GM12878 (cell line): ENCODE measurements around the gene MYO16. TPM values are rescaled to one million over a fixed set of nuclear protein-coding genes. Genes with fewer than 3 reads are reported as not detected.
A peak's percentile ranks its signal among the peaks of the same experiment; 100 is the strongest.

Source experiments
- ATAC-seq: fragments of 200-7000 bp; cut with Tn5 transposase; 3 replicates; pipeline ENCODE4 v1.9.1; 2020; ENCODE audit warnings: mild to moderate bottlenecking, moderate library complexity
- BruUV-seq: library from RNA; stranded (reverse); fragments of 400-500 nt; replicated peaks from 2 replicates; lab custom pipeline; 2021; lab: Mats Ljungman, UMichigan
- CTCF ChIA-PET: fragments of 300-600 bp; sonication (Branson Sonifier 250); formaldehyde crosslinking; extraction: SDS; loops from one replicate; lab custom pipeline; 2021; ENCODE audit warnings: inconsistent platforms; lab: Yijun Ruan, JAX
- POLR2A ChIA-PET: fragments of 350-600 bp; formaldehyde crosslinking; extraction: SDS; loops from one replicate; lab custom pipeline; 2021; ENCODE audit warnings: inconsistent platforms; lab: Charles Lee
- RAD21 ChIA-PET: fragments of 300-600 bp; sonication (Branson Sonifier 250); formaldehyde crosslinking; loops from one replicate; lab custom pipeline; 2023; ENCODE audit warnings: antibody characterized with exemption; ENCODE audit not compliant: unreplicated experiment; lab: Charles Lee
- SMC1A ChIA-PET: fragments of 300-600 bp; sonication (Branson Sonifier 250); formaldehyde crosslinking; loops from one replicate; lab custom pipeline; 2023; ENCODE audit not compliant: unreplicated experiment, uncharacterized antibody; lab: Charles Lee
- DNase-seq: peaks from one replicate; pipeline ENCODE4 v3.0.0-alpha.2; 2011; ENCODE audit warnings: low read depth, low spot score
- FAIRE-seq: peaks from 3 replicates; lab custom pipeline; 2011; peaks lifted over from hg19 to GRCh38; lab: Jason Lieb, UNC
- H2AFZ ChIP-seq: 2 replicates; pipeline ENCODE4 v1.6.0; 2011; ENCODE audit warnings: low read depth, low read length, control low read depth; ENCODE audit not compliant: control insufficient read depth
- H3K27ac ChIP-seq: 2 replicates; pipeline ENCODE4 v1.5.1; 2011; ENCODE audit warnings: control low read depth; ENCODE audit not compliant: control insufficient read depth, insufficient read depth
- H3K27me3 ChIP-seq, 2 experiments: replicated peaks in 1 of 2; 2 replicates each; pipeline versions ENCODE4 v1.6.0 to v1.6.1; 2011; ENCODE audit warnings: low read length in 1 of 2; ENCODE audit not compliant: control insufficient read depth in 2 of 2, insufficient read depth in 2 of 2
- H3K36me3 ChIP-seq, 2 experiments: 2 replicates each; pipeline ENCODE4 v1.5.1; 2011; ENCODE audit warnings: low read length in 1 of 2; ENCODE audit not compliant: control insufficient read depth in 2 of 2, insufficient read depth in 2 of 2
- H3K4me1 ChIP-seq: 2 replicates; pipeline ENCODE4 v1.6.1; 2011; ENCODE audit warnings: mild to moderate bottlenecking, low read length, moderate library complexity, mixed read lengths; ENCODE audit not compliant: control insufficient read depth, insufficient read depth
- H3K4me2 ChIP-seq: 2 replicates; pipeline ENCODE4 v1.6.0; 2011; ENCODE audit warnings: control low read depth; ENCODE audit not compliant: control insufficient read depth, insufficient read depth
- H3K4me3 ChIP-seq: fragments of 200-600 bp; sonication (generic); 2 replicates; pipeline ENCODE4 v1.5.1; 2016
- H3K79me2 ChIP-seq: 2 replicates; pipeline ENCODE4 v1.6.0; 2011; ENCODE audit warnings: low read length; ENCODE audit not compliant: control insufficient read depth, insufficient read depth
- H3K9ac ChIP-seq: 2 replicates; pipeline ENCODE4 v1.8.0; 2011; ENCODE audit warnings: low read length, control low read depth, mixed read lengths; ENCODE audit not compliant: control insufficient read depth, insufficient read depth
- H3K9me3 ChIP-seq: replicated peaks from 3 replicates; pipeline ENCODE4 v1.5.1; 2011; ENCODE audit warnings: mild to moderate bottlenecking, low read length; ENCODE audit not compliant: control insufficient read depth, insufficient read depth
- H4K20me1 ChIP-seq: 2 replicates; pipeline ENCODE4 v1.6.0; 2011; ENCODE audit not compliant: control insufficient read depth, insufficient read depth
- ATF7 ChIP-seq: fragments of 450-650 bp; IDR thresholded peaks from 2 replicates; pipeline ENCODE4 v1.6.1; 2016; ENCODE audit warnings: low read depth, mild to moderate bottlenecking
- BHLHE40 ChIP-seq, 2 experiments: fragments of 450-650 bp in 1 of 2; IDR thresholded peaks; 2 replicates each; pipeline ENCODE4 v1.6.1; 2011 to 2017; ENCODE audit warnings: low read depth in 2 of 2, borderline replicate concordance in 1 of 2, improper control_type of control experiment in 1 of 2, low read length in 1 of 2, mild to moderate bottlenecking in 1 of 2
- BRCA1 ChIP-seq: IDR thresholded peaks from 2 replicates; pipeline ENCODE4 v1.6.1; 2011; ENCODE audit warnings: low read depth, low read length, improper control_type of control experiment
- CTCF ChIP-seq, 3 experiments: IDR thresholded peaks in 2 of 3; conservative IDR thresholded peaks in 1 of 3; 2 replicates each; pipeline ENCODE4 v1.5.1; 2011; ENCODE audit warnings: low read depth in 3 of 3, low read length in 3 of 3, mild to moderate bottlenecking in 3 of 3, control low read depth in 2 of 3, moderate library complexity in 2 of 3, inconsistent platforms in 1 of 3, mixed read lengths in 1 of 3; ENCODE audit not compliant: control insufficient read depth in 2 of 3, insufficient read depth in 1 of 3; ENCODE audit errors: extremely low read depth in 1 of 3
- E4F1 ChIP-seq: fragments of 450-650 bp; IDR thresholded peaks from 2 replicates; pipeline ENCODE4 v1.6.1; 2018; ENCODE audit warnings: borderline replicate concordance, mild to moderate bottlenecking; ENCODE audit not compliant: partially characterized antibody
- GABPA ChIP-seq: IDR thresholded peaks from 2 replicates; pipeline ENCODE4 v1.6.1; 2014; ENCODE audit warnings: antibody characterized with exemption, low read depth, mild to moderate bottlenecking, inconsistent platforms
- IRF4 ChIP-seq: IDR thresholded peaks from 2 replicates; pipeline ENCODE4 v1.6.1; 2011; ENCODE audit warnings: low read depth, low read length
- KDM1A ChIP-seq: fragments of 200-600 bp; sonication (generic); IDR thresholded peaks from 2 replicates; pipeline ENCODE4 v1.6.1; 2016; ENCODE audit warnings: borderline replicate concordance
- MAX ChIP-seq: IDR thresholded peaks from 2 replicates; pipeline ENCODE4 v1.6.1; 2012; ENCODE audit warnings: low read depth, low read length, improper control_type of control experiment
- NFYA ChIP-seq: IDR thresholded peaks from 2 replicates; pipeline ENCODE4 v1.6.1; 2011; ENCODE audit warnings: low read depth, mild to moderate bottlenecking, low read length, improper control_type of control experiment, borderline replicate concordance
- POLR2AphosphoS5 ChIP-seq: IDR thresholded peaks from 2 replicates; pipeline ENCODE4 v1.6.1; 2011; ENCODE audit warnings: mild to moderate bottlenecking, low read length, inconsistent platforms
- RB1 ChIP-seq: fragments of 450-650 bp; formaldehyde crosslinking; IDR thresholded peaks from 2 replicates; pipeline ENCODE4 v1.6.1; 2017; ENCODE audit warnings: mild to moderate bottlenecking, borderline replicate concordance
- WGBS: methylation state at CpG from one replicate; pipeline ENCODE4 v1.1.6; 2016; ENCODE audit warnings: low lambda C conversion rate; ENCODE audit not compliant: insufficient replicate concordance, insufficient coverage; ENCODE audit errors: missing lambda C conversion rate; 5-methylcytosine and 5-hydroxymethylcytosine counted together
- in situ Hi-C: fragments of 300-500 bp; cut with MboI; formaldehyde crosslinking; loops from 9 replicates; pipeline ENCODE4 v1.14.3; 2018; ENCODE audit warnings: mixed read lengths
- intact Hi-C: fragments of 100-400 bp; cut with micrococcal nuclease; formaldehyde crosslinking; loops from one replicate; pipeline ENCODE4 v1.14.2; 2022; ENCODE audit not compliant: unreplicated experiment
- polyA plus RNA-seq, 11 experiments: library from polyadenylated mRNA; depleted of rRNA in 4 of 11; unstranded in 6 of 11; stranded (reverse) in 5 of 11; fragments of >200 nt; fragmentation: Nextera tagmentation in 4 of 11; fragmentation: Illumina TruSeq in 1 of 11; extraction: Ambion mirVana in 4 of 11; extraction: Trizol in 1 of 11; gene quantifications; 1 replicate in 1 of 11; 2 replicates in 10 of 11; pipeline versions ENCODE4 v1.2.1 to v1.2.3, GENCODE V29; 2011 to 2016; ENCODE audit warnings: inconsistent platforms in 2 of 11, missing spikeins in 2 of 11, low read depth in 1 of 11
- total RNA-seq, 4 experiments: library from RNA; depleted of rRNA in 3 of 4; stranded (reverse); fragments of >200 nt in 3 of 4; fragmentation: Illumina TruSeq in 1 of 4; extraction: Trizol in 1 of 4; gene quantifications; 2 replicates each; pipeline versions ENCODE4 v1.2.1 to v1.2.3, GENCODE V29; 2013 to 2021

The MYO16 gene
- total and polyA plus RNA-seq, 10 of the 15 experiments (the other 5 are each of a cell fraction or from before 2014, with no cell fraction given) = under 0.01 to 1.7 (median 0.05) TPM; not detected in 4

- TF ChIP-seq GABPA (no peak), BHLHE40 (IDR thresholded peaks at IDR 0.05; ENCODE audit: borderline replicate concordance in 1 of 2, low read depth in 2 of 2, low read length in 1 of 2) (no peak), ATF7 (no peak), BRCA1 (no peak), IRF4 (no peak), MAX (no peak), NFYA (no peak), E4F1 (no peak), KDM1A (no peak)
- TF ChIP-seq, all 136 proteins: peak for 0
These were observed 96.1 kb downstream of the MYO16 start (continued) for GRCh38 chr13:108725471-108725870.

- H3K9ac ChIP-seq = no peak overlapping the region
- ChIA-PET POLR2A (no interaction called here), SMC1A (interaction anchor here (0.7 to 1.0 kb wide), 2 partner anchors 41 to 127 kb away, joined by 3 read pairs; no protein-coding TSS in a partner anchor), CTCF (interaction anchor here (0.8 kb wide), 1 partner anchor 117 kb away, joined by 3 read pairs; no protein-coding TSS in a partner anchor), RAD21 (no interaction called here)
- no TSS peak for BruUV-seq
- WGBS = 37% methylated on average over 5 of the region's 5 CpGs
- no peak overlapping the region for H3K4me3 ChIP-seq
- FAIRE-seq (no peak), ATAC-seq (peak; percentile 78), DNase-seq (no peak)
- no peak for TF ChIP-seq POLR2AphosphoS5
- TF ChIP-seq CTCF (IDR thresholded peaks at IDR 0.05 in 2 of 3, conservative IDR thresholded peaks at IDR 0.05 in 1 of 3; ENCODE audit: control insufficient read depth in 2 of 3, extremely low read depth in 1 of 3, insufficient read depth in 1 of 3, low read depth in 3 of 3, low read length in 3 of 3) = peak in 1 of 3 experiments; percentile 19; a peak in 2 of 6 replicates
- TF ChIP-seq RB1 = no peak
- intact Hi-C loops (no loop called here), in situ Hi-C loops (no loop called here)
- no peaks in the 10 kb centered on the region for H3K4me1 ChIP-seq
- H3K9me3 ChIP-seq = no peaks in the 10 kb centered on the region
- no peaks in the 10 kb centered on the region for H3K79me2 ChIP-seq
- H3K36me3 ChIP-seq = no peaks in the 10 kb centered on the region
- no peak overlapping the region for H3K4me2 ChIP-seq
- H3K27ac ChIP-seq = no peak overlapping the region
- no peaks in the 10 kb centered on the region for H3K27me3 ChIP-seq
- H4K20me1 ChIP-seq = no peaks in the 10 kb centered on the region
- H2AFZ ChIP-seq = no peak overlapping the region
These were observed 99.0 kb downstream of the MYO16 start for GRCh38 chr13:108728370-108728769.
